HG03196 (cell line): Measurements from ENCODE around the gene OPN5.

Experiments
- ATAC-seq: cut with Tn5 transposase; IDR thresholded peaks from one replicate; pipeline ENCODE4 v1.9.1; 2021; ENCODE audit not compliant: unreplicated experiment

Gene OPN5

GRCh38 chr6:47787620-47788497 lies 6.0 kb downstream of the OPN5 start:
- ATAC-seq, result no peak

DNA sequence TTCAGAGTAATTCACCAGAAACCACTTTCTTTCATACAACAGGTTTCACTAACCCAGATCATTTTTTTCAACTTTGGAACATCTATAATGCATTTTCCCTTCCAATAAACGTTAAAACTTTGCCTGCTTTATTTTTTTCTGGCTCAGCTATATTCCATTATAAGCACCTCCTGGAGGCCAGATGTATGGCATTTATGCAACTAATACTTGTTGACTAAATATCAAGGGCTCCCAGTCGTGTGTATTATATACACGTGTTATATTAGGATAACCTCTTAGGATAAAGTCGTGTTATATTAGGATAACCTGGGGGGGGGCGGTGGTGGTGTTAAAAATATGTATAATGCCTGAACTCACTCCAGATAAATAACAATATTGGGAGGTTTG lies 6.7 kb downstream of the OPN5 start:
- ATAC-seq, result no peak

DNA sequence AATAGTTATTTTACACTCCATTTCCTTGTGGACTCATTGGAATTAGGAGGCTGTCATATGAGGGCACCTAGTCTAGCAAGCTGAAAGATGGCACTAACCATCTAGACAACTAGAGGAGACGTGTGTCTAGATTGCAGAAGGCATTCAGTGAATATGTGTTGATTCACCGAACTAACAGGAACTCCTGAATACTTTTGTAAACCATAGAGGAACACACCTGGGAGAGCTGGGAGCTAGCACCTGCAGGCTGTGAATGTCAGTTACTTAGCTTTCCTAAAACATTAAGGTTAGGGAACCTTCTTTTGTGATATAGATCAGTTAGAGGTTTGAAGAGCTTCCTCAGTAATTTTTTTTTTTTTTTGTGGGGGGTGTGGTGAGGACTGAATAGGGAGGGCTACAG lies 7.7 kb downstream of the OPN5 start:
- ATAC-seq, result no peak

DNA sequence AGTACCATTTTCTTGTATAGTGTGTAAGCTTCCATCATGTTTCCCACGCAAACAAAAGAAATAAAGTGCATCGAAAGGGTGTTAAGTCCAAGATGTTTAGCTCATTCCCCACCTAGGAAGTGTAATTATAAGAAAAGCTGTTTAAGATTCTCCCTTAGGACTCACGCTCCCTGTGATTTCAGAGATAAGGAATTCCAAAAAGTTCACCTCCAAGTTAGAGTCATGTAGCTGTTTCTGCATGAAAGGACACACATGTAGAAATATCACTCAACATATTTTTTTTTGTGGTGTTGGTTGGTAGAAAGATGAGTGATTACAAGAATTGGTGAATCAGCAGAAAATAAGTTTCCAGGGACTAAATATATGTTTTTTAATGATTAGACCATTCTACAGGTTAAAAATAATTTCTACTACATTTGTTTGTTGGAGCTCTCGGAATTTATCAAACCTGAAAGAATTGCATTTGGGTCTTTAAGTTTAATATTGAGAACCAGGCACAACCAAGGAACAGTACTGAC lies 10.4 kb downstream of the OPN5 start:
- no peak for ATAC-seq

DNA sequence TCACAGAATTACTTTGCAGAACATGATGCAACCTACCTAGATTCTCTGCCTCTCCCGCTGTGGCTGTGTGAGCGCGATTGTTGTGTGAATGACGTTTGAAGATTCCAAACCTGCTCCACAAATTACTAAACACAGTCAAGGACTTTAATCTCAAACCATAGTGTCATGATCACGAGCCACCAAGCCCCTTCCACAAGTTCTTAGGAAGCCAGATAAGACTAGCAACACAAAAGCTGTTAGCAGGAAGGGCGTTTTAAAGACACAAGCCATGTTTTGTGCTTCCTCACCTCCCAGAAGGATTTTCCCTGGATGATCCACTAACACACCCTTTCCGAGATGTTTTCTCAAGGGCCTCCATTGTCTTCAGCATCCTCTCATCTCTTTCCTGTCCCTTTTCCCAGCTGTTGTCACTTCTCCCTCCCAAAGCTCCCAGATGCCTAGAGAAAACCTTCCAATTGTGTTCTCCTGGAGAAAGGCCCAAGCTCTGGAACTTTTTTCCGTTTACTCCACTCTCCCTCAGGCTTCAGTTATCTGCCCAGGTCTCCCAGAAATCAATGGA lies 12.8 kb downstream of the OPN5 start:
- no peak for ATAC-seq

GRCh38 chr6:47801984-47802383 lies 20.2 kb downstream of the OPN5 start:
- ATAC-seq, result no peak

- no peak for ATAC-seq
Observed at GRCh38 chr6:47804821-47805220, 23.0 kb downstream of the OPN5 start.

- no peak for ATAC-seq
Observed at GRCh38 chr6:47809873-47810272, 28.0 kb downstream of the OPN5 start.

DNA sequence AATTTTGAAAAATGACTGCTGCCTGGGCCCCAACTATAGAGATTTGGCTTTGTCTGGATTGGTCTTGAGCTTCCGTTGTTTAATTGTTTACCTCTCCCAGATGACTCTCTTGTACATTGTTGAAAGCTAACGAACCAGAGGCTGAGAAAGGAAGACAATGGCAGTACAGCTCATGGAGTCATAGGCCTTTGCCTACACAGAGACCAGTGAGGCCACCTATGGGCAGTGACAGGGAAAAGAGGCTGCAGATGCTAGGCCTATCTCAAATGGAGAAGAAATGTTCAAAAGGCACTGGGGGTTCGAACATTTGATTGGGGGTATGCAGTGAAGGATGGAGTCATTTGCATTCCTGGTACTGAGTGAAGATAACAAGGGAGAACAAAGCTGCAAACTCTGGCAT lies 29.1 kb downstream of the OPN5 start:
- ATAC-seq, result no peak

DNA sequence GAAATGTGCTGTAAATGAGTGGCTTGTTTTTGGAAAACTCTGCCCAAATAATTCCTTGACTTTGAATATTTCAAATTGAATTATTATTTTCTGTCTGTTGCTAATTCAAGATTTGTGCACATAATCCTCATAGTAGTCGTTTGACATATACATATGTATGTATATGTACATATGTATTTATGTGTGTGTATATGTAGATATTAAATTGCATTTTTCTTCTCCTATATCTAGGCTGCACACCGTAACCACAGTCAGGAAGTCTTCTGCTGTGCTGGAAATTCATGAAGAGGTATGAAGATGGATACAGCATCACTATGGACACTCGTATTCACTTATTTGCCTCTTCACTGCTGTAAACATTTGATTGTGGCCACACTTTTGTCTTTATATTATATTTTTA lies 29.6 kb downstream of the OPN5 start:
- ATAC-seq, result no peak

DNA sequence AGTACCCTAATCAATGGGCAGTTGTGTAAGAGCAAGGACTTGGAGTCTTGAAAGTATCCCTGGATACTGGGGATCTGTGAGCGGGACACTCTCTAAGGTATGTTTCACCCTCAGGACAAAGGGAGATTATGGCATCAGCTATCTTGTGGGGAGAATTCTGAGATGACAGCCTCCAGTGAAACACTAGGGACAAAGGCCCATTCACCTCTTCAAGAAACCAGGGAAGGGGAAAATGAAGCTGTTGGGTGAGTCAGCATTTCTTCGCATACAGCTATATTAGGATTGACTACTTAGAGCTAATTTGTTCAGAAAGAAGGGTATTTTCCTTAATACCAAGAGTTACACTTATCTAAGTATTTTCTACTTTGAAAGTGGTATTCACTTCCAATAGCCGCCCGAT lies 35.9 kb downstream of the OPN5 start:
- no peak for ATAC-seq

DNA sequence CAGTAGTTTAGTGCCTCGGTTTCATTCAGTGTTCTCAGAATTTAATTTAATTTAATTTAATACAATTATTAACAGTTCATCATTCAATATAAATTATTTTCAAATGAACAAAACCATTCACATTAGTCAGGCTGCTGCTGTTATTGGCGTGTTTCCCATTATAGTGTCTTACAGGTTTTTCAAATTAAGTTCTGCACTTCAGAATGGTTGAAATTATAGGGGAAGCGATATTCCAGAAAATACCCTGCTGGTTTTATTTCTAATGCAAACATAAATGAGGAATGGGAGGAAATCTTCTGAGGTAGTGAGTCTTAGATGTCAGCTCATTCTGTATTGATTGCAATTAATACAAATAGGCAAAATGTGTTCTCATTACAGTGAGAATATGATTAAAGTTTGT lies 37.6 kb downstream of the OPN5 start:
- no peak for ATAC-seq

DNA sequence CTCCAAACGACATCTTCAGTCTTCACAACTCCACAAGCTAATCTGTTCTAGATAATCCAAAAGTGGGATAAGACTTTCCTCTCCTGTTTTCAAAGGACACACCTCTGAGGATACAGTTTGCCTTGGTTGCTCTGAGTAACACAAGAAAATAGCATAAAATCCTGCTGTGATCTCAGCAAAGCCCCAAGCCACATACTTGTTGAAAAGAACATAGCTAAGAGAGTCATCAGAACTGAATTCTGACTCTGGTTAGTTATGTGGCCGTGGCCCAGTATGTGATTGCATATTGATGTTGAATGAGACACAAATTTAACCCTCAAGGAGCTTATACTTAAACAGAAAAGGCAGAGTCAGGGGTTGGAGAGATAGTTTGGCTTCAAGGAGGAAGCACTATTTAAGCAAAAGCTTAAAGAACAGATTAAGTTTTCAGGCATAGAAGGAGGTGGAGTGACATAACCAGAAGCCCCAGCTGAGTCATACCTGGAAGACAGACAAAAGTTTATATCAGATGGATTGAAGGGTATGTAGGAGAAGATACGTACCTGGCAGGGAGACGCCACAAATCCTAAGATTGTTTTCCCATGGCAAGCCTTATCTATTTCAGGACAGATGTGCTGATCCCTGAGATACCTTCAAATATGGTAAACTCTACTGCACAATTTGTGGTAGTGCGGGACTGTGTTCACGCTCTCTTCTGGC lies 41.2 kb downstream of the OPN5 start:
- ATAC-seq, result no peak

GRCh38 chr6:47832386-47833100 lies 50.7 kb downstream of the OPN5 start:
- ATAC-seq, result no peak

DNA sequence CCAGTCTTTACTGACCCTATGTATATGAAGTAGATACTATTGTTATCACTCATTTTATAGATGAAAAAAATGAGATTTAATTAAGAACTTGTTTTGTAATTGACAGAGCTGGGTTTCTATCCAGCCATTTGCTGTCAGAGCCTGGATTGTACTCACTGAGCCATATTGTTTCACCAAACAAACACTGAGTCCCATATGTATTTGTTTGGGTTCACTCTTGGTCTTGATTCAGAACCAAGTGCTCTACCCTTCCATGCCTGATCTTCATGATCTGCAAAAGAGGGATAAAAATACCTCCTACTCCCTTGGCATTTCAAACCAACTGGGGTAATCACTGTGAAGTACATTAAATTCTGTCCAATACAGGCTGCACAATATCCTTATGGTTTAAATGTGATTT lies 52.4 kb downstream of the OPN5 start:
- no peak for ATAC-seq

DNA sequence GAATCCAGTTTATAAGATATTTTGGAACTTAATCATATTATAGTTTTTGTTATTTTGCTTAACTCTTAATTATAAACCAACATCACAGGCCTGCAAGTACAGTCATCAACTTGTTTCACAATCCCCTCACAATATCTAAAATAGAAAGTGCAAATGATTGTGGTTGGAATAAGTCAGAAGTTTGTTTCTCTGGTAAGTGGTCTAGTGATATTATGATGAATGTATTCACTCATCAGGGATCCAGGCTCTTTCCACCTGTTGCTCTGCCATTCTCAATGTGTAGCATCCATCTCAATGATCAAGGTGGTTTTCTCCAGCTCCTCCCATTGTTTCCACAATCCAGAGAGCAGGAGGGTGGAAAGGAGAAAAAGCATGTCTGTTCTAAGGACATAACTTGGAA lies 54.2 kb downstream of the OPN5 start:
- ATAC-seq, result peak; percentile 62

- ATAC-seq, result peak; percentile 74
Observed at GRCh38 chr6:47836639-47837038, 54.8 kb downstream of the OPN5 start.

GRCh38 chr6:47839645-47840044 lies 57.8 kb downstream of the OPN5 start:
- ATAC-seq, result no peak

DNA sequence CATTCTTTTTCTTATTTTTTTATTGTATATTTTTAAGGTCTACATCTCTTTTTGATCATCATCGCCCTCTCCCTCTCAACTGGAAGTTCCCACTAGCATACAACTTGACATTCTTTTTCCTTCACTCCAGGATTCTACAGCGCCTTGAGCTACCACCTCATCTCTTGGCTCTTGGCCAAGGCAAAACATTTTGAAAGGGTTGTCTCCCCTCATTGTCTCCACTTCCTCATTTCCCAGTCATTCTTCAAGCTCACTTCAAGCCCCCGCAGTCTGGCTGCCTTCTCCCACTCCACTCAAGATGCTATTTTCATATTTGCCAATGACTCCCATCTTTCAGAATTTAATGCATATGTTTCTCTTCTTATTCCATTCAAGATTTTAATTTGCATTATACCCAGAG lies 63.0 kb downstream of the OPN5 start:
- ATAC-seq, result no peak

- ATAC-seq, result no peak
Observed at GRCh38 chr6:47846752-47847151, 64.9 kb downstream of the OPN5 start.

DNA sequence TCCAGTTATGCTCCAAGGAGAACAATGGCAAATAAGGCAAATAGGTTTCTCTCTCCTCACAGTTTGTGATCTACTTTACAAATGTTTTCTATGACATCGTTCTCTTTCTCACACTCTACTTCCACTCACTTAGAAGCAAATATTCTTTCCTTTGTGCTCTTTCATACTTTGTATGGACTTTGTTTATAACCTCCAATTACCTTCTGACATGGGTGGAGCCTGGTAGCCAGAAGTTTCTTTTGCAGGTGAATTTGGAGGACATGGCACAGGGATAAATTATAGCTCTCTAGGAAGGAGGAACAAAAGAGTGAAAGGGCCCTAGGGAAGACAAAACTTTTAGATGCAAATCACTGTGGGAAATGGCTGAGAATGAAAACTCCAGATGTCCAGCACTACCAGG lies 69.3 kb downstream of the OPN5 start:
- no peak for ATAC-seq
